ENCODE data around the gene PDCD7.

PDCD7 gene

DNA sequence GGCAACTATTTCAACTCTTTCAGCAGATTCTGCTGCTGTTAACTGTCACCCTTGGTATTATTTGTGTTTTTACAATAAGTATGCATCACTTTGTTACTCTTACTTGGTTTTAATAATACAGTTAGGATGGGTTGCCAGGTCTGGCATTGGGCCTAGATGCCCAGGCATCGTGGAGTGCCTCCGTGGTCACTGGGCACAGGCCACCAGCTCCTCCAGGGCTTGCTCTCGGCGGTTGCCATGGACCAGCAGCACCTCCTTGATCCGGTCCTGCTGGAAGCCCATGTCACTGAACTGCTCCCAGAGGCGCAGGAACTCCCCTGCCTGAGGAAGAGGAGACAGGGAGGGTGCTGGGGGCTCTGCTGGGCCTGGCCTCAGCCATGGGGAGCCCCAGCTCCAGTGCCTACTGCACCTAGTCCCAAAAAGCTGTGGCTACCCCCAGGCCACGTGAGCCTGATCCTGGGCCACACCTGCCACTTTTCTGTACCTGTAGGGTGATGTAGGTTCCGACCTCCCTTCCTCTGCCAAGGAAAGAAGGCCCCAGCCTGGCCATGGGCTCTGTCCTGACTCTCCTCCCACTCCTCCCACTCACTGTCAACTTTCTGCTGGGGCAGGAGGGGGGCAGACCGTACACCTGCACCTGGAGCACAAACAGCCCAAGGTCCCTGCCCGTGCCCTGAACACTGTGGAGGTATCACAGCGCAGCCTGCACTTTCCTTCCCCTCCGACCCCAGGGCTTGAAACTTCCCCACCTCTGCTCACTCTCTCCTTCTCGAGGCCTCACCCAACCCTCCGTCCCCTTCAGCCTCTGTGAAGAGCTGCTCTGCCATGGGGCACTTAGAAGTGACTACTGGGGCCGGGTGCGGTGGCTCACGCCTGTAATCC lies 40.5 kb downstream of the PDCD7 start:
- no peak for DNase-seq (ENCODE audit: low read depth in 4 of 4, low spot score in 1 of 4)

DNA sequence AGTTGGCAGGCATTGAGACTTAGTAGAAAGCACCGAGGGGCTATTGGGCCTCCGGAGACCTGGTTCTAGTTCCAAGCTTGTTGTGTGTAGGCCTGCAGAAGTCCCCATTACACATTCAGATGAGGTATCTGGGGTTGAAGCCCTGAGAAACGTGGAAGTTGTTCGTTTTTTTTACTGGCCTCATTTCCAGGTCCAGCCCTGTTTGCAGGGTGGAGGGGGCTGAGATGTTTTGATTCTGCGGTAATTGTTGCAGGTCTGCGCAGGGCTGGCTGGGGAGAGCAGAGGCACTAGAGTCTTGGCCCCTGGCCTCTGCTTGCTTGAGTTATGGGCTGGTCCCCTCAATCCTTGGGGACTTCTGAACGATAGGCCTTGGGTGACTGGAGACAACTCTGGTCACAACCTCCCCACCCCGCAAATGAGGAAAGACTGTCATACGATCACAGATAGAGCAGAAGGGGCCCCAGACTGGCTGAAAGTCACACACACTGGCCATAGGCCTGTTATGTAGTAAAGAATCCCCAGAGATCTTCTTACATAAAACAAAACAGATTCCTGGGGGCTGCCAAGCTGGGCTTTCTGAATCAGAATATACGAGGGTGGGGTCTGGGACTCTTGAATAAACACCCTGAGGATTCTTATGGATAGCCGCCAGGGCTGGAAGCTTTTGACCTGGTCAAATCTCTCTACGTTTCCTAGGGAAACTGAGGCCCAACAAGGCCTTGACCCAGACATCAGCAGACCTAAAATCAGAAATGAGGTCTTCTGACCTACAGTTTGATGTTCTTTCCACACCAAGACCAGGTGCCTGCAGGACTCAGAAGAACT lies 41.5 kb downstream of the PDCD7 start:
- DNase-seq (ENCODE audit: low read depth in 4 of 4, low spot score in 1 of 4), result no peak

DNA sequence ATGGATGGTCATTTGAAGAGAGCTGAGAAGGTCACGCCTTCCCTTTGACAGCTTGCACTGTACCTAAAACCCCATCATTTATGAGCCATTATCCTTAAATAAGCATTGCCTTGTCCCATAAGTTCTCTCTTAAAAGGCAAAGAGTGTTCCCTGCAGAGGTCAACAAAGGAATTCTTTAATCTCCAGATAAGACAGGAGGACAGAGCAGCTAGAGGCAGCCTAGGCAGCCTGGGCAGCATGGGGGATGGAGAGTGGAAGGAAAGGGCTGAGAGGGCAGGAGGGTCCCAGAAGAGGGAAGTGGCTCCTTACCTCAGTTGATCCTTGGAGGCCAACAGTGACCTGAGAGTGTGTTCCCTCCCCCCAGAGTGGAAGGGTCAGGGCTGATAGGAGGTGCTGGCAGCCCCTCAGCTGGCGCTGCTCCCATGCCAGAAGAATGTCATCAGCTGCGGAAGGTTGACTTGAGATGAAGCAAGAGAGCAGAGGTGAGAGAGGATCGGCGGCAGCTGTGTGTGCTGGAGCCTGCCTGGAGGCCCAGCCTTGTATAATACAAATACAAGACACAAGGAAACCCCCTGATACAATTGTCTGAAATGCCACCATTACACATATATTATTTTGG lies 44.3 kb downstream of the PDCD7 start:
- DNase-seq (ENCODE audit: low read depth in 4 of 4, low spot score in 1 of 4), result no peak

DNA sequence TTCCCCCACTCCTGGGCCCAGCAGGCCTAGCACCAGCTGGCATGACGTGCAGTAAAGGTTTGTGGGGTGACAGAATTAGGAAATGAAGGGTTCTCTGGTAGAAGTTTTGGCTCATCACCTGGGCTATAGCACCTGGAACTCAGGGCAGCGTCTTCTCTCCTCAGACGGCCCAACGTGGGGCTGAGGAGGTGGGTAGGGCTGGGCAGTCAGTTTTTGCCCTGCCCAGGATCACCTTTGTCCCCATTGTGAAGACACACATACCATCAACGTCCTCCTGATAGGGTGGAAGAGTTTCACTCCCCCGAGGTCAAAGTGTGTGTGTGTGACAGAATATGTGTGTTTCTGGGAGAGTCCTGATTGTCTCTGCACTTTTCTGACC lies 45.0 kb downstream of the PDCD7 start:
- DNase-seq (ENCODE audit: low read depth in 4 of 4, low spot score in 1 of 4), result no peak

DNA sequence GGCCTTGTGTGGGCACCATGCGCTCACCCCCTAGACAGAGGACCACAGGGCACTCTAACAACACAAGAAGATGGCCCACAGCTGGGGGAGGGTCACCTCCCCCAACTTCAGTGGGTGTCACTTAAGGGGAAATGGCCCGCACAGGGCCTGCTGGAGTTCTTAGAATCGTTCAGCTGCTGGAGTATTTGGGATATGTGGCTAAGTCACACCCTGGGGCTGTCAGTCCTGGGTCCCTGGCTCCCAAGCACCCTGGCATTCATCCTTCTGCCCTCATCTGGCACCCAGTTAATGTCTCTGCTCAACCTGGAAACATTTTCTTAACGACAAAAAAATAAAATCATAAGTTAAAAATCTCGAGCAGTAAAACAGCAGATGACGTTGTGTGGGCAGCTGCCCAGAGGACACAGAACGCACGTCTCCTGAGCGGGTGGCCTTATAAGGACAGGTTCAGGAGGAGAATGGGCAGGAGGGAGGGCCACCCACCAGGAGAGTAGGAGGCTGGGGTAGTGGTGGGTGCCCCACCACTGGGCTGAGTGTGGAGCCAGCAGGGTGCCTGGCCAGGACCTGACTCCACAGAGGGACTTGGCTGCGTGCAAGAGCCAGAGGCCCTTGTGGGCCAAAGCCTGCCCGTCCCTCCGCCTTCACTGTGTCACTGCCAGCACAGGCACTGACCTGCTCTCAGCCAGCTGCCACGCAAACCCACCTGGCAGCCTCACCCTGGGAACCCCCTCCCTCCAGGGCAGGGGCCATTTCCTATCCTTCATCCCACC lies 45.5 kb downstream of the PDCD7 start:
- no peak for DNase-seq (ENCODE audit: low read depth in 4 of 4, low spot score in 1 of 4)

DNA sequence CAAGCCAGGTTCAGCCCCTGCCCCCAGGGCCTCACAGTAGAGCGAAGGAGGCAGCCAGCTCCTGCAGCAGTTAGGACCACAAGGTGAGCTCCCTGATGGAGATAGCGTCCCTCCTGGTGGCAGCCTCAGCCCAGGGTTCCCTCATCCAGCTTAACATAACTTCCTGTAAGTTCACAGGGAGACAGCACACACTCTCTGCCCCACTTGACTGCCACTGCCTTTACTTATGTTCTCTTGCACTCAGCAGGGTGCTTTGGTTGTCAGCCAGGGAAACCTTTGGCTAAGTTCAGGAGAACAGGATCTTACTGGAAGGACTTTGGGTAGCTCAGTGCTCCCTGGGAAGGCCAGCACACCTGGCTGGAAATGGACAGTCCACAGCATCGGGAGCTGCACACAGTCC lies 46.2 kb downstream of the PDCD7 start:
- no peak for DNase-seq (ENCODE audit: low read depth in 4 of 4, low spot score in 1 of 4)

DNA sequence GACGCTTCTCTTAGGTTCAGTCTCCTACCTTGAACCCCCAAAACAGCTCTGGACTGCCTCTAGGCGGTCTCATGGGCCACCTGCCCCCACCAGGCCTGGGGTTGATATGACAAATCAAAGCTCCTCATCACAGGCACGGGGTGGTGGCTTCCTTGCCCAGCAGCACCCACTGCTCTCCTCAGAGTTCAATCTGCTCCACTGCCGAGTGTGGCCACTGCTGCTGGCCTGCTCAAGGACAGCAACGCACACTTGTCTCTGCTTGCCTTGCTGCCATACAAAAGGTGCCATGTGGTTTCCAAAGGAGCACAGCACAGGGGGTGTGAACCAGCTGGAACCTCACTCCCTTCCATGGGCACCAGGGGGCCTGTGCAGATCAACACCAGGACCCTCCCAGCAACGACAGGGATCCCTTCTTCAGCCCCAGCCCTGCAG lies 46.9 kb downstream of the PDCD7 start:
- DNase-seq (ENCODE audit: low read depth in 4 of 4, low spot score in 1 of 4), result no peak

DNA sequence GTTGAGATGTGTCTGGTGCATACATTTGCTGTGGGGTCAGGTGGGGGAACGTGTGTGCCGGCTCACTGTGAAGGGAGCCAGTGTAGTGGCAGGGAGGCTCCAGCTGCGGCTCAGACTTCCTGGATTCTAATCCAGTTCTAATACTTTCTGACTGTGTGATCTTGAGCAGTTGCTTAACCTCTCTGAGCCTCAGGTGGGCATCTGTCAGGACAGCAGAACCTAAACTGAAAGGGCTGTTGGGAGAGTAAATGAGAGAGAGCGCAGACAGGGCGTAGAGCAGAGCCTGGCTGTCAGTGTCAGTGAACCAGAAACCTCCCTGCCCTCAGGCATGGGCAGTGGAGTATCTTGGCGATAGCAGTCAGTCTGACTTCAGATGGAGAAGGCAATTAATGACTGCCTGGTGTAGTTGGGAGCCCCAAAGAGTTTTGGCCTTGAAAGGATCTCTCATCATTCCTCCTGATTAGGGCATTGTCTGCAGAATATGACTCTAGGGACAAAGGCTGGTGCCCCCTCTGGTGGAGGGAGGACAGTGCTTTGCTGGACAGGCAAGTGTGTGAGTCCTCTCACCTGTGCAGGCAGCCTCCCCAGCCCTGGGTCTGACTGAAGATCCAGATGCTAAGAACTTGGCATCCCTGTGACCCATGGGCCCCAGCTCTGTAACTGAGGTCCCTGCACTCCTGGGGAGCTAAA lies 47.5 kb downstream of the PDCD7 start:
- DNase-seq (ENCODE audit: low read depth in 4 of 4, low spot score in 1 of 4), result no peak

DNA sequence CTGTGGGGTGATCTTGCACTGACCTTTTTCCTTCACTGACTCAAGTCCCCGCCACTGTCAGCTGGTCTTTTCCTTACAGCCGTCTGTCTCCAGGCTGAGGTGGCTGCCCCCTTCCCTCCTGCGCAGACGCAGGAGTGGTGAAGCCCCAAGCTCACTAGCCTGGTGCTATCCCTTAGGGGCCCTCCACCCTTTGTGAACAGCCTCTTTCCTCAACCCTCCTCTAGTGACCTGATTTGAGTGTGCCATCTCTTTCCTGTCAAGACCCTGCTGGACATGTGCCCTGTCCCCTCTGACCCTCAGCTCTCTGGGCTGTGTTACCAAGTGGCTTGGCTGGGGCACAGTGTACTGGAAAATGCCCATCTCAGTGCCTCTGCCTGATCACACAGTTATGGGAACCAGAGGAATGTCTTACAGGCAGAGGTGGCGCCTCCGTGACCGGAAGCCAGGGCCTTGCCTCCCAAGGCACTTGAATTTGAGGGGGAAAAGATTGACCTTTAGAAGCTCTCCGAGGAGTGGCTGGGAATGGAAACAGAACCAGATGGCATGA lies 48.3 kb downstream of the PDCD7 start:
- no peak for DNase-seq (ENCODE audit: low read depth in 4 of 4, low spot score in 1 of 4)

DNA sequence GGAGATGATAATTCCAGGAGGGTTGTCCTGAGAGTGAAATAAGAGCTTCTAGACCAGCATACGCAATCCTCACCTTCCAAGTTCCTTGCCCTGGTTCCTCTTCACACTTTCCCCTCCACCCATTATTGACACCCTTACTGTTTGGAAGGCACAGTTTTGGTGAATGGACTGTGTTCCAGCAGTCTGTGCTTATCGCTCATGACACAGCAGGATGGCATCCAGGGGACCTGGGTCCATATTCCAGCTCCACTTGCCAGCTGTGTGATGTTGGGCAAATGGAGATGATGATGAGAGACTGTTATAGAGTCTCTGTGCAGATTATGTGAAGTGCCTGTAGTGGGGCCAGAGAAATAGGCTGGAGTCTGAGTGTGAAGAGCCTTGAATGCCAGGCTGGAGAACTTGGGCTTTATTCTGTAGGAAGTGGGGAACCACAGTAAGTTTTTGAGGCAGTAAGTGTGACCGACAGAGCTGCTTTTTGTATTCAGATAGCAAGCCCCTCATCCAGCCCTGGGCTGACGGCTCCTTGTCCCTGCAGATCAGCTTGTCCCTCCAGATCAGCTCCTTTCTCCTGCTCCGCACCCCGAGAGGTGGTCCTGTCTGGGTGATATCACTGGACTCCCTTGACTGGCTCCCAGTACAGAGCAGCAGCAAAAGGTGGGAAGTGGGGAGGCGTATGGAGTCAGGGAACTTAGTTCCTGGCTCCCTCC lies 49.0 kb downstream of the PDCD7 start:
- DNase-seq (ENCODE audit: low read depth in 4 of 4, low spot score in 1 of 4), result no peak

DNA sequence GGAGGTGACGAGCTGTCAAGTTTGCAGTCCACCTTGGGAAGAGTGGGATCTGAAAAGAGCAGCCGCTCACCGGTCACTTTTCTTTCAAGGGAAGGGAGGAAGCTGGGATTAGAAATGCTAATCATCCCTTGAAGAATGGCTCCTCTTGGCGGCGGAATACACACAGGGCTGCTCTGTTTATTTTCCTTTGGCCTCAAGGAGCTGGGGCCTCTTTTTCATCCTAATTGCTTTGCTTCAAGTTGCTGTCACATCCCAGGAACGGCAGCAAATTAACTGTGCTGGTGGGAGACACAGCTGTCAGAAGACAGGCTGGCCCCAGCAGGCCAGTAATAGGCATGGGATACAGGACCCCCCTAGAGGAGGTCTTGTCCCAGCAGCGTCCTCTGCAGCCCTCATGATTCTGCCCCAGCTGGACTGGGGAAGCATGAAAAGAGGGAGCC lies 50.3 kb downstream of the PDCD7 start:
- no peak for DNase-seq (ENCODE audit: low read depth in 4 of 4, low spot score in 1 of 4)

DNA sequence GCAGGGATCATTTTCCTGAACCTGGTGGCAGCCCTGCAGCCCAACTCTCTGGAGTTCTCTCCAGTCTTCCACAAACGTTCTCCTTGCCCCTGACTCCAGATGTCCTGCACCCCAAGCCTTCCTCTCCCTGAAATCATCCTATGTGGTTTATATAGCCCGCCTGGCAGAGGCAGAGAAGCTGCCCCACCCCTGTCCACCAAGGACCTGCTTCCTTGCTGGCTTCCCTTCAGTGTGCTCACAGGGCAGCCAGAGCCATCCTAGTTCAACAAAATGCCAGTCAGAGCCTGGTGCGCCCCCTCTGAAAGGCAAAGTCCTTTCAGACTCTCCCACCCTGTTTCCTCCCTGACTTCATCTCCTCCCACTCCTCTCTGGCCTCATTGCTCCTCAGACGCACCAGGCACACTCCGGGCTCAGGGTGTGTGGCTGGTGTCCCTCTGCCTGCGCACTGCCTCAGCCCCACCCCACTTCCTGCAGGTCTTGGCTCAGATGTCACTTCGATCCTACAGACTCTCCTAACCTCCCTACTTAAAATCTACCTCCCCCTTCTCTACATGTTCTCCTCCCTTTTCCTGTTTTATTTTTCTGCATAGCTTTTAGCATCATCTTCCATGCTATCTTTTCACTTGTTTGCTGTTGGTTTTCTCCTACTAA lies 51.2 kb downstream of the PDCD7 start:
- DNase-seq (ENCODE audit: low read depth in 4 of 4, low spot score in 1 of 4), result no peak

DNA sequence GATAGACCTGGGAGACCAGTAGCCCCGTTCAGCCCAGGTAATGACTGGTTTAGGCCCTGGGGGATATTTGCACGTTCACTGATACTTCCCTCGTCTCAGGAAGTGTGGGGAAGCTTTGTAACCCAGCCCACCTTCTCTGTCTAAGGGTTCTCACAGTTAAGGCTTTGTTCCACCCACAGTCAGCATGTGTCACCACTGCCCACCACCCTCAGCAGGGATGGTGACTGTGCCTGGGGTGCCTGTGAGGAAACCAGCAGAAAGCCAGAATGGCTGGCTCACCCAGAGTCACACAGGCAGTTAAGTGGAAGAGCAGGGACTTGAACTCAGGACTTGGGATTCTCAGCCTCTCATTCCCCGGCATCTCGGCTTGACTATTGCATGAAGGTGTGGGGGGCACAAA lies 51.9 kb downstream of the PDCD7 start:
- DNase-seq (ENCODE audit: low read depth in 4 of 4, low spot score in 1 of 4), result peak in 1 of 4 experiments; percentile 14

DNA sequence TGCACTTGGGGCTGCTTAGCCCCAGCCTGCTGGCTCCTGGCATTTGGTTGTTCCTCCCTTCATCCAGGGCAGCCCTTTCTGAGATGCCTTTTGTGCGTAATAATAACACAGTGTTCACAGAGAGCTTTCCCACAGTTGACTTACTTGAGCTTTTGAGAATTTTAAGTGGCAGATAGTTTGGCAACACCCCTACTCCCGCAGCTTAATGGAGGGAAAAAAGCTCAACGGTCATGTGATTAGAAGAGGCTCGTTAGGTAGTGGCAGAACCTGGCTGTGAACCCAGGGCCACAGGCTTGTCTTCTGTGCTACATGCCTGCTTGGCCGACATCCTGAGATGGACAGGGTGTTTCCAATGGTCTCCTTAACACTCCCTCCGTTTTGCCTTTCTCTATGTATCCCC lies 52.3 kb downstream of the PDCD7 start:
- DNase-seq (ENCODE audit: low read depth in 4 of 4, low spot score in 1 of 4), result no peak

DNA sequence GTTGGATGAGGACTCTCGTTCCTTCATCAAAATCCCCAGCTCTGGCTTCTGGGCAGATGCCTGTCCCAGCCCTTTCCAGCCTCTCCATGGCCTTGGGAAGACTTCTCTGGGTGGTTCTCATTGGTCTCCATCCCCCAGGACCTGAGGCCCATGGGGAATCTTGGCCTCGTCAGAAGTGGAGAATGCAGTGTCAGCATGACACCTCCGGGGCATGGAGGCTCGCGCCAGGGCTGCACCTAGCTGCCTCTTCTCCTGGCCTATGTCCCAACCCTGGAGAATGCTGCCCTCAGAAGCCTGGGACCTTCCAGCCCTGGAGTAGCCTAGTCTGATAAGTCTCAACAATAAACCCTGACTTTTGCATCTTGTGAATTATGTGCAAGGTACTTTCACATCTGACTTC lies 54.0 kb downstream of the PDCD7 start:
- no peak for DNase-seq (ENCODE audit: low read depth in 4 of 4, low spot score in 1 of 4)

DNA sequence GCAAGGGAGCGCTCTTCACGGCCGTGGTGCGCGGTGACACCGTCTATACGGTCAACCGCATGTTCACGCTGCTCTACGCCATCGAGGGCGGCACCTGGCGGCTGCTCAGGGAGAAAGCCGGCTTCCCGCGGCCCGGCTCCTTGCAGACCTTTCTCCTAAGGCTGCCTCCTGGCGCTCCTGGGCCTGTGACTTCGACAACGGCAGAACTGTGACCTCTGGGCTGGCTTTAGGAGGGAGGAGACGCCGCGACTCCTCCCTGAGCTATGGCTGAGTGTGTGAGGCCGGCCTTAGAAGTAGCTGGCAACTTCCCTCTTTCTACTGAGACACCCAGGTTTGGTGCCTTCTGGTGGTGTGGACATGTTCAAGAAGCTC lies 55.6 kb downstream of the PDCD7 start:
- DNase-seq (ENCODE audit: low read depth in 4 of 4, low spot score in 1 of 4), result peak; percentile 12 to 39 (median 24)

DNA sequence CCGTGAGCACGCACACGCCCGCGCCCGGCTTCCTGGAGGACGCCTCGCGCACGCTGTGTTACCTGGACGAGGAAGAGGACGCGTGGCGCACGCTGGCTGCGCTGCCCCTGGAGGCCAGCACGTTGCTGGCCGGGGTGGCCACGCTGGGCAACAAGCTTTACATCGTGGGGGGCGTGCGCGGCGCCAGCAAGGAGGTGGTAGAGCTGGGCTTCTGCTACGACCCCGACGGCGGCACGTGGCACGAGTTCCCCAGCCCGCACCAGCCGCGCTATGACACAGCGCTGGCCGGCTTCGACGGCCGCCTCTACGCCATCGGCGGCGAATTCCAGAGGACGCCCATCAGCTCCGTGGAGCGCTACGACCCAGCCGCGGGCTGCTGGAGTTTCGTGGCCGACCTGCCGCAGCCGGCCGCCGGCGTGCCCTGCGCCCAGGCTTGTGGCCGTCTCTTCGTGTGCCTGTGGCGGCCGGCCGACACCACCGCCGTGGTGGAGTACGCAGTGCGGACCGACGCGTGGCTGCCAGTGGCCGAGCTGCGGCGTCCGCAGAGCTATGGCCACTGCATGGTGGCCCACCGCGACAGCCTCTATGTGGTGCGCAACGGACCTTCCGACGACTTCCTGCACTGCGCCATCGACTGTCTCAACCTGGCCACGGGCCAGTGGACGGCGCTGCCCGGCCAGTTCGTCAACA lies 56.2 kb downstream of the PDCD7 start:
- no peak for DNase-seq (ENCODE audit: low read depth in 4 of 4, low spot score in 1 of 4)

DNA sequence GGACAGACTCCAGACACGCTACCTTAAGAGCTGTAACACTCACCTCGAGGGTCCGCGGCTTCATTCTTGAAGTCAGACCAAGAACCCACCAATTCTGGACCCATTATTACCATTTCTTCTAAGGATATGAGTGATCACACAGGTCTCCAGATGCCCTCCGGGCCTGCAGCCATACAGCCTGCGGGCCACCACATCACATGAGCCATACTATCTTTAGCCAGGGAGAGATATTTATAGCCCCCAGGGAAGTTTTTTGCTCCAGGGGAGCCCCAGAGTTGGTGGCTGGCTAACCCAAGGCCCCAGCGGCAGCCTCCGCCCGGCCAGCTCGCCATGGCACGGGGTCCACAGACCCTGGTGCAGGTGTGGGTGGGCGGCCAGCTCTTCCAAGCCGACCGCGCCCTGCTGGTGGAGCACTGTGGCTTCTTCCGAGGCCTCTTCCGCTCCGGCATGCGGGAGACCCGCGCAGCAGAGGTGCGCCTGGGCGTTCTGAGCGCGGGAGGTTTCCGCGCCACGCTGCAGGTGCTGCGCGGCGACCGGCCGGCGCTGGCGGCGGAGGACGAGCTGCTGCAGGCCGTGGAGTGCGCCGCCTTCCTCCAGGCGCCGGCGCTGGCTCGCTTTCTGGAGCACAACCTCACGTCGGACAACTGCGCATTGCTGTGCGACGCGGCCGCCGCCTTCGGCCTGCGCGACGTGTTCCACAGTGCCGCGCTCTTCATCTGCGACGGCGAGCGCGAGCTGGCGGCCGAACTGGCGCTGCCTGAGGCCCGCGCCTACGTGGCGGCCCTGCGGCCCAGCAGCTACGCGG lies 56.9 kb downstream of the PDCD7 start, which contains the start of gene KBTBD13:
Gene KBTBD13, plus strand, starts transcription at position 261 of the 805 bp plus-strand sequence. Its CDS starts 70 bp downstream, at position 331.
- DNase-seq (ENCODE audit: low read depth in 4 of 4, low spot score in 1 of 4), result no peak

Data from stimulated activated CD4-positive, alpha-beta T cell treated with anti-CD3 and anti-CD28 coated beads, Interleukin-1b, Interleukin-23, amount 100 ng/mL, for 24 hours (primary cell).